Neural cell (in vitro differentiated cells): ENCODE data around the gene AGBL4. TPM values are rescaled to one million over a fixed set of nuclear protein-coding genes. Genes with fewer than 3 reads are reported as not detected.

Experiments
- H2AFZ ChIP-seq: fragments of 200-600, 300-800 bp; sonication (generic), shearing (Covaris generic); 2 replicates; pipeline ENCODE4 v1.6.0; 2014; ENCODE audit warnings: low read depth, mild to moderate bottlenecking, antibody characterized with exemption, low read length, moderate library complexity
- H3F3A ChIP-seq: fragments of 200-600 bp; shearing (Covaris generic); 2 replicates; pipeline ENCODE4 v1.6.1; 2016; ENCODE audit warnings: mild to moderate bottlenecking, moderate library complexity, mixed read lengths, antibody characterized with exemption, low read length; ENCODE audit not compliant: insufficient read depth, poor library complexity, severe bottlenecking
- H3K27ac ChIP-seq: fragments of 200-600, 300-800 bp; sonication (generic), shearing (Covaris generic); 2 replicates; pipeline ENCODE4 v1.5.1; 2014; ENCODE audit warnings: mild to moderate bottlenecking, low read length, moderate library complexity
- H3K27me3 ChIP-seq: fragments of 300-800, 200-600 bp; sonication (generic), shearing (Covaris generic); 2 replicates; pipeline ENCODE4 v1.6.0; 2014; ENCODE audit warnings: mild to moderate bottlenecking, low read depth, low read length, moderate library complexity; ENCODE audit not compliant: insufficient read depth
- H3K36me3 ChIP-seq: fragments of 300-800, 200-600 bp; sonication (generic), shearing (Covaris generic); 2 replicates; pipeline ENCODE4 v1.5.1; 2014; ENCODE audit warnings: mild to moderate bottlenecking, antibody characterized with exemption, low read length, moderate library complexity; ENCODE audit not compliant: insufficient read depth
- H3K4me2 ChIP-seq: fragments of 300-800, 200-600 bp; sonication (generic), shearing (Covaris generic); 2 replicates; pipeline ENCODE4 v1.6.0; 2014; ENCODE audit warnings: mild to moderate bottlenecking, low read length
- H3K4me3 ChIP-seq: fragments of 300-800, 200-600 bp; sonication (generic), shearing (Covaris generic); 2 replicates; pipeline ENCODE4 v1.5.1; 2014; ENCODE audit warnings: mild to moderate bottlenecking, low read length, moderate library complexity
- H3K79me2 ChIP-seq: fragments of 200-600 bp; shearing (Covaris generic); replicated peaks from 2 replicates; pipeline ENCODE4 v1.6.0; 2014; ENCODE audit warnings: mild to moderate bottlenecking, low read length, moderate library complexity; ENCODE audit not compliant: insufficient read depth
- H3K9ac ChIP-seq: fragments of 300-800, 200-600 bp; sonication (generic), shearing (Covaris generic); 2 replicates; pipeline ENCODE4 v1.6.1; 2016; ENCODE audit warnings: mild to moderate bottlenecking, low read length, mixed read lengths
- H3K9me2 ChIP-seq: fragments of 200-600 bp; shearing (Covaris generic); 2 replicates; pipeline ENCODE4 v1.6.1; 2016; ENCODE audit warnings: mild to moderate bottlenecking, low read length, mixed read lengths; ENCODE audit not compliant: insufficient read depth
- H3K9me3 ChIP-seq: fragments of 200-600, 300-800 bp; sonication (generic), shearing (Covaris generic); 2 replicates; pipeline ENCODE4 v1.6.1; 2016; ENCODE audit warnings: mild to moderate bottlenecking, mixed run types, low read length, moderate library complexity, mixed read lengths
- H4K20me1 ChIP-seq: fragments of 200-600 bp; shearing (Covaris generic); 2 replicates; pipeline ENCODE4 v1.6.1; 2016; ENCODE audit warnings: mild to moderate bottlenecking, mixed run types; ENCODE audit not compliant: insufficient read depth
- EP300 ChIP-seq: fragments of 450-650 bp; conservative IDR thresholded peaks from 2 replicates; pipeline ENCODE4 v1.6.1; 2014; ENCODE audit warnings: antibody characterized with exemption, mild to moderate bottlenecking, moderate library complexity; ENCODE audit not compliant: poor library complexity, severe bottlenecking
- EZH2 ChIP-seq: fragments of 200-600, 300-800 bp; shearing (Covaris generic), sonication (generic); IDR thresholded peaks from 2 replicates; pipeline ENCODE4 v1.6.1; 2014; ENCODE audit warnings: antibody characterized with exemption, low read length, borderline replicate concordance, mild to moderate bottlenecking; ENCODE audit not compliant: insufficient read depth, poor library complexity, severe bottlenecking
- MXI1 ChIP-seq: fragments of 450-650 bp; conservative IDR thresholded peaks from 2 replicates; pipeline ENCODE4 v1.6.1; 2014; ENCODE audit warnings: antibody characterized with exemption, mild to moderate bottlenecking; ENCODE audit not compliant: poor library complexity, severe bottlenecking
- POLR2AphosphoS5 ChIP-seq: IDR thresholded peaks from 2 replicates; pipeline ENCODE4 v1.6.1; 2012
- RAD21 ChIP-seq: fragments of 450-650 bp; conservative IDR thresholded peaks from 2 replicates; pipeline ENCODE4 v1.6.1; 2014; ENCODE audit warnings: antibody characterized with exemption, mild to moderate bottlenecking, moderate library complexity
- SMC3 ChIP-seq: fragments of 450-650 bp; conservative IDR thresholded peaks from 2 replicates; pipeline ENCODE4 v1.6.1; 2014; ENCODE audit warnings: antibody characterized with exemption, mild to moderate bottlenecking, moderate library complexity; ENCODE audit not compliant: poor library complexity
- TAF1 ChIP-seq: IDR thresholded peaks from 2 replicates; pipeline ENCODE4 v1.6.1; 2012; ENCODE audit warnings: low read depth
- polyA plus RNA-seq: library from polyadenylated mRNA; depleted of rRNA; stranded (reverse); fragments of >200 nt; gene quantifications from 2 replicates; pipeline ENCODE4 v1.2.3, GENCODE V29; 2014
- TF ChIP-seq, protein P1 (sequence below): fragments of 450-650 bp; IDR thresholded peaks from 2 replicates; pipeline ENCODE4 v1.5.1; 2014; ENCODE audit warnings: antibody characterized with exemption, mild to moderate bottlenecking, moderate library complexity; ENCODE audit not compliant: poor library complexity, severe bottlenecking
- TF ChIP-seq, protein P2 (sequence below): IDR thresholded peaks from 2 replicates; pipeline ENCODE4 v1.6.1; 2012; ENCODE audit warnings: borderline replicate concordance

Gene AGBL4
- polyA plus RNA-seq, 1 donor from 2014 or later: 1.3 TPM

DNA sequence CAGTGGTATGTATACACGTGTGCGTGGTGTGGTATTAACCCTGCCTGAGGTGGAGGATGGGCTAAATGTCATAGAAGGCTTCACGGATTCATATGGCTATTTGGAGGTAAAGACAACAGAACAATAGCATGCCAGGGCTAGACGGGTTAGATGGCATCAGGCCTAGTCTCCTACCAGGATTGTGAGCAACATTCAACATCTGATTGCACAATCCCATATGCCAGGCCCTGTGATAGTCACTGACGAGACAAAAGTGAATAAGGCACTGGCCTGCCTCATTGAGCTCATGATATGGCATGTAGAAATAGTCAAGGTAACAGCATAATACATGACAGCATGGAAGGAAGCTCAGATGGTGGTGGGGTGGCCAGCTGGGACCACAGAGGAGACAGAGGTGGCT, 1079.9 kb downstream of the AGBL4 start:
- Histone ChIP-seq H3K36me3 (no peaks in the 10 kb centered on the region), H3K9ac (no peak overlapping the region), H3K9me2 (no peaks in the 10 kb centered on the region), H3K4me2 (no peak overlapping the region), H4K20me1 (no peaks in the 10 kb centered on the region), H3K27ac (no peak overlapping the region), H2AFZ (no peak overlapping the region), H3K4me3 (no peak overlapping the region), H3F3A (no peaks in the 10 kb centered on the region), H3K79me2 (no peaks in the 10 kb centered on the region), H3K27me3 (peaks cover 8% of the 10 kb centered on the region), H3K9me3 (no peaks in the 10 kb centered on the region)
- TF ChIP-seq, protein P1, sequence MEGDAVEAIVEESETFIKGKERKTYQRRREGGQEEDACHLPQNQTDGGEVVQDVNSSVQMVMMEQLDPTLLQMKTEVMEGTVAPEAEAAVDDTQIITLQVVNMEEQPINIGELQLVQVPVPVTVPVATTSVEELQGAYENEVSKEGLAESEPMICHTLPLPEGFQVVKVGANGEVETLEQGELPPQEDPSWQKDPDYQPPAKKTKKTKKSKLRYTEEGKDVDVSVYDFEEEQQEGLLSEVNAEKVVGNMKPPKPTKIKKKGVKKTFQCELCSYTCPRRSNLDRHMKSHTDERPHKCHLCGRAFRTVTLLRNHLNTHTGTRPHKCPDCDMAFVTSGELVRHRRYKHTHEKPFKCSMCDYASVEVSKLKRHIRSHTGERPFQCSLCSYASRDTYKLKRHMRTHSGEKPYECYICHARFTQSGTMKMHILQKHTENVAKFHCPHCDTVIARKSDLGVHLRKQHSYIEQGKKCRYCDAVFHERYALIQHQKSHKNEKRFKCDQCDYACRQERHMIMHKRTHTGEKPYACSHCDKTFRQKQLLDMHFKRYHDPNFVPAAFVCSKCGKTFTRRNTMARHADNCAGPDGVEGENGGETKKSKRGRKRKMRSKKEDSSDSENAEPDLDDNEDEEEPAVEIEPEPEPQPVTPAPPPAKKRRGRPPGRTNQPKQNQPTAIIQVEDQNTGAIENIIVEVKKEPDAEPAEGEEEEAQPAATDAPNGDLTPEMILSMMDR: no peak

DNA sequence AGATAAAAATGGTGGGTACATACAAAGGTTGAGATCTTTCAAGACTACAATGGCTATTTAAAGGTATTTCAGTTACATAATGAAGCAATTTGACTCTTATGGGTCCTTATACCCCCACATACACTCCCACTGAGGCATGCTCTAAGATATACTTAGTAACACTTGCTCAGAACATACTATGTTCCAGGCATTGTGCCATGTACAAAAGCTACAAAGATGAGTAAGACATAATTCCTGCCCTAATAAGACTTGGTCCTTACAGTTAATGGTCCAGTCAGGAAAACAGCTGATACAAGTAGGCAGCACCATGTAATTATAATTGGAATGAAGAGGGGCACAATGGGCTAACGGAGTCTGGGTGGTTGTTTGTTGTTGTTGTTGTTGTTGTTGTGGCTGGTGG, 1080.4 kb downstream of the AGBL4 start:
- Histone ChIP-seq H3K4me3 (no peak overlapping the region), H3K9me3 (no peaks in the 10 kb centered on the region), H3K27ac (no peak overlapping the region), H3K4me2 (no peak overlapping the region), H3K79me2 (no peaks in the 10 kb centered on the region), H3K27me3 (peaks cover 12% of the 10 kb centered on the region), H4K20me1 (no peaks in the 10 kb centered on the region), H3F3A (no peaks in the 10 kb centered on the region), H3K9ac (no peak overlapping the region), H2AFZ (no peak overlapping the region), H3K9me2 (no peaks in the 10 kb centered on the region), H3K36me3 (no peaks in the 10 kb centered on the region)
- TF ChIP-seq RAD21: no peak
- no peak for TF ChIP-seq MXI1
- no peak for TF ChIP-seq EZH2
- TF ChIP-seq TAF1: no peak
- TF ChIP-seq, protein P2, sequence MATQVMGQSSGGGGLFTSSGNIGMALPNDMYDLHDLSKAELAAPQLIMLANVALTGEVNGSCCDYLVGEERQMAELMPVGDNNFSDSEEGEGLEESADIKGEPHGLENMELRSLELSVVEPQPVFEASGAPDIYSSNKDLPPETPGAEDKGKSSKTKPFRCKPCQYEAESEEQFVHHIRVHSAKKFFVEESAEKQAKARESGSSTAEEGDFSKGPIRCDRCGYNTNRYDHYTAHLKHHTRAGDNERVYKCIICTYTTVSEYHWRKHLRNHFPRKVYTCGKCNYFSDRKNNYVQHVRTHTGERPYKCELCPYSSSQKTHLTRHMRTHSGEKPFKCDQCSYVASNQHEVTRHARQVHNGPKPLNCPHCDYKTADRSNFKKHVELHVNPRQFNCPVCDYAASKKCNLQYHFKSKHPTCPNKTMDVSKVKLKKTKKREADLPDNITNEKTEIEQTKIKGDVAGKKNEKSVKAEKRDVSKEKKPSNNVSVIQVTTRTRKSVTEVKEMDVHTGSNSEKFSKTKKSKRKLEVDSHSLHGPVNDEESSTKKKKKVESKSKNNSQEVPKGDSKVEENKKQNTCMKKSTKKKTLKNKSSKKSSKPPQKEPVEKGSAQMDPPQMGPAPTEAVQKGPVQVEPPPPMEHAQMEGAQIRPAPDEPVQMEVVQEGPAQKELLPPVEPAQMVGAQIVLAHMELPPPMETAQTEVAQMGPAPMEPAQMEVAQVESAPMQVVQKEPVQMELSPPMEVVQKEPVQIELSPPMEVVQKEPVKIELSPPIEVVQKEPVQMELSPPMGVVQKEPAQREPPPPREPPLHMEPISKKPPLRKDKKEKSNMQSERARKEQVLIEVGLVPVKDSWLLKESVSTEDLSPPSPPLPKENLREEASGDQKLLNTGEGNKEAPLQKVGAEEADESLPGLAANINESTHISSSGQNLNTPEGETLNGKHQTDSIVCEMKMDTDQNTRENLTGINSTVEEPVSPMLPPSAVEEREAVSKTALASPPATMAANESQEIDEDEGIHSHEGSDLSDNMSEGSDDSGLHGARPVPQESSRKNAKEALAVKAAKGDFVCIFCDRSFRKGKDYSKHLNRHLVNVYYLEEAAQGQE: no peak
- no peak for TF ChIP-seq EP300
- TF ChIP-seq, protein P1: no peak
- TF ChIP-seq SMC3: no peak
- no peak for TF ChIP-seq POLR2AphosphoS5
